ENCODE data around the gene INTS15. TPM values are rescaled to one million over a fixed set of nuclear protein-coding genes. Genes with fewer than 3 reads are reported as not detected.

INTS15 gene
- total RNA-seq, 1 experiment from 2014 or later, result 29.6 TPM

DNA sequence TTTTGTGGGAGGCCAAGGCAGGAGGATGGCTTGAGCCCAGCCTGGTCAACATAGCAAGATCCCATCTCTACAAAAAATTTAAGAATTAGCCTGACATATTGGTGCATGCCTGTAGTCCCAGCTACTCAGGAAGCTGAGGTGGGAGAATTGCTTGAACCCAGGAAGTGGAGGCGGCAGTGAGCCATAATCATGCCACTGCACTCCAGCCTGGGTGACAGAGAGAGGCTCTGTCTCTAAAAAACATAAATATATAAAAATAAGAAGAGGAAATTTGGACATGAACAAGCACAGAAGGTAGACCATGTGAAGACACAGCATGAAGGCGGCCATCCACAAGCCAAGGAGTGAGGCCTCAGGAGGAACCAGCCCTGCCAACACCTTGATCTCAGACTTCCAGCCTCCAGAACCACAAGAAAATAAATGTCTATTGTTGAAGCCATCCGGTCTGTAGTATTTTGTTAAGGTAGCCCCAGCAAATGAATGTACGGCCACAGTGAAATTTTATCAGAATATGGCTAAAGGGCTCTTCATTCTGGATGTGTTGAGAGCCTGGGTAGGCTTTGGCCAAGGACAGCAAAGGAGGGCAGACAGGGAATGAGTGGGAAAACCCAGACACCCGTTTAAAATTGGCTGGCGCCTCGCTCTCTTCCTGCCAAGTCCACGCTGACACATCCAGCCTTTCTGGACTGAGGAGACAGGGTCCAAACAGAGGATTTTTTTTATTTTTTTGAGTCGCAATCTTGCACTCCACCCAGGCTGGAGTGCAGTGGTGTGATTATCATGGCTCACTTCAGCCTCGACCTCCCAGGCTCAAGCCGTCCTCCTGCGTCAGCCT, 25.7 kb upstream of the INTS15 start:
- TF ChIP-seq, protein P1, sequence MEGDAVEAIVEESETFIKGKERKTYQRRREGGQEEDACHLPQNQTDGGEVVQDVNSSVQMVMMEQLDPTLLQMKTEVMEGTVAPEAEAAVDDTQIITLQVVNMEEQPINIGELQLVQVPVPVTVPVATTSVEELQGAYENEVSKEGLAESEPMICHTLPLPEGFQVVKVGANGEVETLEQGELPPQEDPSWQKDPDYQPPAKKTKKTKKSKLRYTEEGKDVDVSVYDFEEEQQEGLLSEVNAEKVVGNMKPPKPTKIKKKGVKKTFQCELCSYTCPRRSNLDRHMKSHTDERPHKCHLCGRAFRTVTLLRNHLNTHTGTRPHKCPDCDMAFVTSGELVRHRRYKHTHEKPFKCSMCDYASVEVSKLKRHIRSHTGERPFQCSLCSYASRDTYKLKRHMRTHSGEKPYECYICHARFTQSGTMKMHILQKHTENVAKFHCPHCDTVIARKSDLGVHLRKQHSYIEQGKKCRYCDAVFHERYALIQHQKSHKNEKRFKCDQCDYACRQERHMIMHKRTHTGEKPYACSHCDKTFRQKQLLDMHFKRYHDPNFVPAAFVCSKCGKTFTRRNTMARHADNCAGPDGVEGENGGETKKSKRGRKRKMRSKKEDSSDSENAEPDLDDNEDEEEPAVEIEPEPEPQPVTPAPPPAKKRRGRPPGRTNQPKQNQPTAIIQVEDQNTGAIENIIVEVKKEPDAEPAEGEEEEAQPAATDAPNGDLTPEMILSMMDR (IDR thresholded peaks at IDR 0.05; ENCODE audit: insufficient read depth in 1 of 2, low read depth in 1 of 2, low read length in 1 of 2, severe bottlenecking in 1 of 2, unreplicated experiment in 1 of 2), result no peak
- Histone ChIP-seq H3K9me3 (no peaks in the 10 kb centered on the region), H3K27me3 (replicated peaks; ENCODE audit: control insufficient read depth, insufficient read depth, low read length) (no peaks in the 10 kb centered on the region), H3K4me3 (ENCODE audit: low read depth, low read length) (no peak overlapping the region), H3K36me3 (ENCODE audit: control insufficient read depth, insufficient read depth, low read length) (no peaks in the 10 kb centered on the region), H3K4me1 (no peaks in the 10 kb centered on the region)
- H3K4me3 Mint-ChIP-seq (ENCODE audit: unreplicated experiment), result no peak overlapping the region
- no peaks in the 10 kb centered on the region for H3K36me3 Mint-ChIP-seq (ENCODE audit: insufficient read depth, unreplicated experiment)
- H3K9me3 Mint-ChIP-seq (ENCODE audit: unreplicated experiment), result no peaks in the 10 kb centered on the region
- H3K27me3 Mint-ChIP-seq (ENCODE audit: insufficient read depth, unreplicated experiment), result peaks cover 3% of the 10 kb centered on the region
- BruUV-seq (replicated peaks), result no TSS peak
- ChIA-PET CTCF (no interaction called here), POLR2A (no interaction called here)
- no peaks in the 10 kb centered on the region for H3K4me1 Mint-ChIP-seq (ENCODE audit: low read depth, unreplicated experiment)
- no peak for DNase-seq
- intact Hi-C loops (cut with micrococcal nuclease; ENCODE audit: unreplicated experiment), result no loop called here
- no peak overlapping the region for H3K27ac Mint-ChIP-seq (ENCODE audit: unreplicated experiment)

GRCh38 chr7:6565655-6566054, 24.2 kb upstream of the INTS15 start:
- H3K4me3 Mint-ChIP-seq (ENCODE audit: unreplicated experiment), result no peak overlapping the region
- H3K9me3 Mint-ChIP-seq (ENCODE audit: unreplicated experiment), result no peaks in the 10 kb centered on the region
- intact Hi-C loops (cut with micrococcal nuclease; ENCODE audit: unreplicated experiment), result no loop called here
- no peaks in the 10 kb centered on the region for H3K27me3 ChIP-seq (replicated peaks; ENCODE audit: control insufficient read depth, insufficient read depth, low read length)
- TF ChIP-seq, protein P1 (IDR thresholded peaks at IDR 0.05; ENCODE audit: insufficient read depth in 1 of 2, low read depth in 1 of 2, low read length in 1 of 2, severe bottlenecking in 1 of 2, unreplicated experiment in 1 of 2), result no peak
- H3K9me3 ChIP-seq, result no peaks in the 10 kb centered on the region
- POLR2A ChIA-PET, result no interaction called here
- no TSS peak for BruUV-seq (replicated peaks)
- no peaks in the 10 kb centered on the region for H3K4me1 ChIP-seq
- H3K4me1 Mint-ChIP-seq (ENCODE audit: low read depth, unreplicated experiment), result no peaks in the 10 kb centered on the region
- H3K36me3 ChIP-seq (ENCODE audit: control insufficient read depth, insufficient read depth, low read length), result no peaks in the 10 kb centered on the region
- H3K27ac Mint-ChIP-seq (ENCODE audit: unreplicated experiment), result no peak overlapping the region
- no peak for DNase-seq
- no peaks in the 10 kb centered on the region for H3K36me3 Mint-ChIP-seq (ENCODE audit: insufficient read depth, unreplicated experiment)
- no peak overlapping the region for H3K4me3 ChIP-seq (ENCODE audit: low read depth, low read length)
- peaks cover 3% of the 10 kb centered on the region for H3K27me3 Mint-ChIP-seq (ENCODE audit: insufficient read depth, unreplicated experiment)
- CTCF ChIA-PET, result no interaction called here

- Histone ChIP-seq H3K27me3 (replicated peaks; ENCODE audit: control insufficient read depth, insufficient read depth, low read length) (no peaks in the 10 kb centered on the region), H3K4me1 (no peaks in the 10 kb centered on the region), H3K36me3 (ENCODE audit: control insufficient read depth, insufficient read depth, low read length) (no peaks in the 10 kb centered on the region), H3K4me3 (ENCODE audit: low read depth, low read length) (no peak overlapping the region), H3K9me3 (no peaks in the 10 kb centered on the region)
- DNase-seq, result no peak
- Mint-ChIP-seq H3K4me1 (ENCODE audit: low read depth, unreplicated experiment) (peaks cover 6% of the 10 kb centered on the region), H3K27ac (ENCODE audit: unreplicated experiment) (no peak overlapping the region), H3K9me3 (ENCODE audit: unreplicated experiment) (no peaks in the 10 kb centered on the region), H3K36me3 (ENCODE audit: insufficient read depth, unreplicated experiment) (no peaks in the 10 kb centered on the region), H3K4me3 (ENCODE audit: unreplicated experiment) (no peak overlapping the region), H3K27me3 (ENCODE audit: insufficient read depth, unreplicated experiment) (peaks cover 3% of the 10 kb centered on the region)
- intact Hi-C loops (cut with micrococcal nuclease; ENCODE audit: unreplicated experiment), result no loop called here
- TF ChIP-seq, protein P1 (IDR thresholded peaks at IDR 0.05; ENCODE audit: insufficient read depth in 1 of 2, low read depth in 1 of 2, low read length in 1 of 2, severe bottlenecking in 1 of 2, unreplicated experiment in 1 of 2), result no peak
- CTCF ChIA-PET, result no interaction called here
- POLR2A ChIA-PET, result no interaction called here
- BruUV-seq (replicated peaks), result no TSS peak
Measured at GRCh38 chr7:6567886-6568285, 21.9 kb upstream of the INTS15 start.

All from Caco-2 (cell line).